HG03039 (cell line): ENCODE measurements around the gene ZNF416.
A peak's percentile ranks its signal among the peaks of the same experiment; 100 is the strongest.

Experiments
- ATAC-seq: cut with Tn5 transposase; IDR thresholded peaks from one replicate; pipeline ENCODE4 v1.9.1; 2021; ENCODE audit warnings: mild to moderate bottlenecking, moderate library complexity; ENCODE audit not compliant: unreplicated experiment

ZNF416 gene

GRCh38 chr19:57559404-57560025, 19.2 kb downstream of the ZNF416 start, which contains the start of gene ZNF550:
Gene ZNF550, minus strand, starts transcription at chr19:57559863. Its CDS starts 181 bp downstream, at chr19:57559682.
- peak; percentile 98 for ATAC-seq

- ATAC-seq, result no peak
These were observed 19.7 kb downstream of the ZNF416 start for GRCh38 chr19:57559008-57559403.

DNA sequence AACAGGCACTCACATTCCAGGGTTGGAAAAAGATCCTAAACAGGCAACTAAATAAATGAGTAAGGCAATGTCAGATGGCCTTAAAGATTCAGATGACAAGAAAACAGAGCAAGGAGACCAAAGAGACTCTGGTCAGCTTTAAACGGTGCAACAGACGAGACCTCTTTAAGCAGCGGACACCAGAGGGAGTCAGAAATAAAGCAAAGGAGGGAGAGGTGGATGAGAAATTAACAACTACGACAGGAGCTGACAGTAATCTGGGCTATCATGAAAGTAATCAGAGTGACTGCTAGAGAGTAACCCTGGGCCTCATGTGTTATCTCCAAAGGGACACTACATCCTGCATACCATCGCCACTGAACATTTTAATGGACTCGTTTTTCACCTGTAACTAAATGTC, 20.2 kb downstream of the ZNF416 start:
- no peak for ATAC-seq

- ATAC-seq, result no peak
These were observed 21.1 kb downstream of the ZNF416 start for GRCh38 chr19:57557659-57558058.

- no peak for ATAC-seq
These were observed 26.3 kb downstream of the ZNF416 start for GRCh38 chr19:57552432-57552831.

- ATAC-seq, result no peak
These were observed 32.2 kb downstream of the ZNF416 start for GRCh38 chr19:57546513-57546912.

GRCh38 chr19:57537953-57538547, 40.7 kb downstream of the ZNF416 start:
- no peak for ATAC-seq

DNA sequence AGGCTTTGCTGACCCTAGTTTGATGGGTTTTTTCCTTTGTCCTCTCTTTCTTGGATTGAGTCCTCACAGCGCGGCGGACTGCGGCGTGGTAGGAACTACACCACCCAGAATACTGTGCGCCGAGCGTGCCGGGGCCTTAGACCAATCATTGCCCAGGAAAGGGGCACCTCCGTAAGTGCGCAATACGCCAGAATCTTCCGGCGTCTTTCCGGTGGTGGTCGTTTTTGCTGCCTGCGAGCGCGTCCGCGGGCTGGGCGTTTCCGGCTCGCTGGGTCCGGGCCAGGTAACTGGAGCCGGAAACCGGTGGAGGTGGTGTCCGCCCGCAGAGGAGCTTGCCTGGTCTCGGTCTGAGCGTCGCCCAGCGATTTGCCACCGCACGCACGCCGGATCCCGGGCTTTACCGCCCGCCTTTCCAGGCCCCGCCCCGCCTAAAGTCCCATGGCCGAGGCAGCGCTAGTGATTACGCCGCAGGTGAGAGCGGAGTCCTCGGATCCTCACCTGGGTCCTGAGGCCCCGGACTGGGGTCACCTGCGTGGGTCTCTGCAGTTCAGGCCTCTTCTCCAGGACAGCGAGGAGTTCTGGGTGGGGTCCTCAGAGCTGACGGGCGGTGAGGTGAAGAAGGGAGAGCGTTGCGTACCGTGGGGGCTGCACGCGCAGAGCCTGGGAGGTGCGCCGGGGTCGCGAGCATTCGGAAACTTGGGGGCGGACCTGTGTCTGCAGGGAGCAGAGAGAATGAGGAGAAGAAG, 51.4 kb downstream of the ZNF416 start, which contains the start of gene ZNF549:
ZNF549 (plus strand) TSS at position 221 of the 746 bp plus-strand sequence; CDS start at position 439, 218 bp downstream.
- ATAC-seq, result peak; percentile 92
